GM21360 (cell line): Measurements from ENCODE around the gene SLC18B1.

Source experiments
- ATAC-seq: cut with Tn5 transposase; IDR thresholded peaks from one replicate; pipeline ENCODE4 v1.9.1; 2021; ENCODE audit warnings: mild to moderate bottlenecking, moderate library complexity; ENCODE audit not compliant: unreplicated experiment

Gene SLC18B1

DNA sequence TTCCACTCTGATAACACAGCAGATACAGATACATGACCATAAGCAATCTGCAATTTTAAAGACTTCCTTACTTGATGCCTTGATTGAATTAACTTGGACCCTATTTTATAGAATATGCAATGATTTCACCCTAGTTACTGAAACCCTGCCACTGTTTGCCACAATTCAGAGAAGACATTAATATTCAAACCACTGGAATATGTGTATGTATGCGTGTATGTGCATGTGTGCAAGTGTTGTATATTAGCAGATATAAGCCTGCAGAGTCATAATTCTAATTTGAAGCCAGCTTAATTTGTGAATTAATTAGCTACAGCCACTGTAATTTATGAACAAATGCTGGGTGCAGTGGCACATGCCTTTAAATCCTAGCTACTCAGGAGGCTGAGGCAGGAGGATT, 50.0 kb downstream of the SLC18B1 start:
- ATAC-seq = no peak

GRCh38 chr6:132746048-132746447, 52.4 kb downstream of the SLC18B1 start:
- ATAC-seq = no peak

GRCh38 chr6:132742495-132742894, 55.9 kb downstream of the SLC18B1 start:
- no peak for ATAC-seq

DNA sequence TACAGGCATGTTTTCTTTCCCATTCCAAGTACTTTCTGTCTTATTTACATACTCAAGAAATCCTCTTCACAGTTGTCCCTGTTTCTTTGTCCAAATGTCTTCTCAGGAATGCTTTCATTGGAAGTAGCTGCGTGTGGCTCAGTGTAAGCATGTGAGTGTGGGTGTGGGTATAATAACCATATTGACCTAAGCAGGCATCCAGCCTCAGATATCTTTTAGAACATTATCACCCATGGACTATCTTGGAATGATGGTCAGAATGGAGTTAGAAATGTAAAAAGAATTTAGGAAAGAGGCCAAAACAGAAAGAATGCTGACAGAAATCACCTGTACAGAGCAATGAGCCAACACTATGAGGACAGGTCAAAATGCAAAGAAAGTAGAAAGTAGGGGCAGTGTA, 57.2 kb downstream of the SLC18B1 start:
- no peak for ATAC-seq

- no peak for ATAC-seq
Observed at GRCh38 chr6:132736239-132736638, 62.2 kb downstream of the SLC18B1 start.

GRCh38 chr6:132734694-132735236, 63.7 kb downstream of the SLC18B1 start:
- ATAC-seq = no peak

DNA sequence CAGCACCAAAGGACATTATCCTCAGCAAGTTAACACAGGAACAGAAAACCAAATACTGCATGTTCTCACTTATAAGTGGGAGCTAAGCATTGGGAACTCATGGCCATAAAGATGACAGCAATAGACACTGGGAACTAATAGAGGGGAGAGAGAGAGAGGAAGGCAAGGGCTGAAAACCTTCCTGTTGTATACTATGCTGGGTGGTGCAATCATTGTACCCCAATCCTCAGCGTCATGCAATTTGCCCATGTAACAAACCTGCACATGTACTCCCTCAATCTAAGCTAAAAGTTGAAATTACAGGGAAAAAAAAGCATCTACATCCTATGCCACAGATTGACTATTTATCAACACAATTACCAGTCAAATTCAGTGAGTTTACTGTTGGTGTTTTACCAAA, 64.6 kb downstream of the SLC18B1 start:
- ATAC-seq = no peak

DNA sequence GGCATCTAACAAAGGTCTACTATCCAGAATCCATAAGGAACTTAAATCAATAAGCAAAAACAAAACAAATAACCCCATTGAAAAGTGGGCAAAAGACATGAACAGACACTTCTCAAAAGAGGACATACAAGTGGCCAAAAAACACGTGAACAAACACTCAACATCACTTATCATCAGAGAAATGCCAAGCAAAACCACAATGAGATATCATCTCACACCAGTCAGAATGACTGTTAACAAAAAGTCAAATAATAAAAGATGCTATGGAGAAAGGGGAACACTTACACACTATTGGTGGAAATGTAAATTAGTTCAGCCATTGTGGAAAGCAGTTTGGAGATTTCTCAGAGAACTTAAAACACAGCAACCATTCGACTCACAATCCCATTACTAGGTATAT, 65.2 kb downstream of the SLC18B1 start:
- ATAC-seq = no peak

DNA sequence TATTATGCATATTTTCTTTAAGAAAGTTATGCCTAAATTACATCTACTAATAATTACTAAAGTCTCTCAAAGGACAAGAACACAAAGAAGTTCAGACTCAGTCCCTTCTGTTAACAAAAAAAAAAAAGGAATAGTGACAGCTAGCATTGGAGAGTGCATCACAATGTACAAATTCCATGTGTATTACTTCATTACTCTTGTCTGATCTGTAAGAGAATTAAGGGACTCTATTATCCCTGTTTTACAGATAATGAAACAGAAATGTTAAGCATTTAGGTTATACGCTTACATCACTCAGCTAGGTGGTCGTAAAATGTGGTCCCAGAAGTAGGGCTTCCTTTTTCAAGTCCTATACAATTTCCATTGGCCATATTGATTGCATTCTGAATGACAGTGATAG, 67.4 kb downstream of the SLC18B1 start:
- ATAC-seq = no peak

DNA sequence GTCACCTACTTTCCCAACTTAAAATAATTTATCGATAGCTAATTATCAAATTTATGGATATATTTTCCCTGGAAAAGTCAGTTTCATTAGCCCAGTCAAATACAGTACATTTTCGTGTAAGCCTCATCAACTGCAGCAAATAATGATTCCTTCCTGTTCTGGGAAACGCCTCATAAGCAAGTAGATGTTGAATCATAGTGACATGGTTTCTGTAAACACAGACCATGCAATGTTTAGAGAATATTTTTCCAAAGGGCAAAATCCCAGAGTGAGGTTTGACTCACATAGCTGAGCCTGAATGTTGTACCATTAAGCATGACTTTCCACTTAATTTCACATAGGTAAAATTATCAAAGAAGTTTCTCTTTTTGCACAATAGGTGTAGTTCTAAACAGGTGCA, 67.9 kb downstream of the SLC18B1 start:
- no peak for ATAC-seq

- no peak for ATAC-seq
Observed at GRCh38 chr6:132728616-132729015, 69.8 kb downstream of the SLC18B1 start.

GRCh38 chr6:132726608-132726975, 71.8 kb downstream of the SLC18B1 start:
- no peak for ATAC-seq

DNA sequence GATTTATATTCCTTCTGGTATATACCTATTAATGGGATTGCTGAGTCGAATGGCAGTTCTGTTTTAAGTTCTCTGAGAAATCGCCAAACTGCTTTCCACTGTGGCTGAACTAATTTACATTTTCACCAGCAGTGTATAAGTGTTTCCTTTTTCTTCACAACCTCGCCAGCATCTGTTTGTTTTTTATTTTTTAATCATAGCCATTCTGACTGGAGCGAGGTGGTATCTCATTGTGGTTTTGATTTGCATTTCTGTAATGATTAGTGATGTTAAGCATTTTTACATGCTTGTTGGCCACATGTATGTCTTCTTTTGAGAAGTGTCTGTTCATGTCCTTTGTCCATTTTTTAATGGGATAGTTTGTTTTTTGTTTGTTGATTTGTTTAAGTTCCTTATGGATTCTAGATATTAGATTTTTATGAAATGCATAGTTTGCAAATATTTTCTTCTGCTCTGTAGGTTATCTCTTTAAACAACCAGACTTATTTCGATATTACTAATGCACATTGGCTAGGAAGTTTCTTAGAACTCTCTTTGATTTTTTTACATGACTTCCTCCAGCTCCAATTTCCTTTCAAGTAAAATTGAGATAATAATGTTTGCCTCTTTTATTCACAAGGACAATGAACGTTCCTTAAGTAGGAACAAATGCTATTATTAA, 72.4 kb downstream of the SLC18B1 start:
- no peak for ATAC-seq

DNA sequence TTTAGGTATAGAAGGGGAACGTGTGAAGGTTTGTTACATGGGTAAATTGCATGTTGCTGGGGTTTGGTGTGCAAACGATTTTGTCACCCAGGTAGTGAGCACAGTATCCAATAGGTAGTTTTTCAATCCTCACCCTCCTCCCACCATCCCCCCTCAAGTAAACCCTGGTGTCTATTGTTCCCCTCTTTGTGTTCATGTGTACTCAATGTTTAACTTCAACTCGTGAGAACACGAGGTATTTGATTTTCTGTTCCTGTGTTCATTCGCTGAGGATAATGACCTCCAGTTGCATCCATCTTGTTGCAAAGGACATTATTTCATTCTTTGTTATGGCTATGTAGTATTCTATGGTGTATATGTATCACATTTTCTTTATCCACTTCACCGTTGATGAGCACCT, 73.0 kb downstream of the SLC18B1 start:
- no peak for ATAC-seq

- no peak for ATAC-seq
Observed at GRCh38 chr6:132719736-132720448, 78.5 kb downstream of the SLC18B1 start.
